Body of pancreas (tissue), 4 donors: Measurements from ENCODE around the gene ZNF581. TPM values are rescaled to one million over a fixed set of nuclear protein-coding genes. Genes with fewer than 3 reads are reported as not detected.

Experiments
- ATAC-seq: fragments of 150-250 bp; one replicate; pipeline ENCODE4 v1.9.1; 2016
- DNase-seq, 4 donors: peaks; one replicate each; pipeline ENCODE4 v3.0.0-alpha.2; 2019
- H3K27ac ChIP-seq, 4 donors: fragments of 200-600 bp; sonication (generic); 1 replicate in 3 of 4; 2 replicates in 1 of 4; pipeline versions ENCODE4 v1.5.1 to v1.6.1; 2016 to 2019; ENCODE audit warnings: mild to moderate bottlenecking in 1 of 4, mixed read lengths in 1 of 4, moderate library complexity in 1 of 4
- H3K27me3 ChIP-seq, 2 donors: fragments of 200-600 bp; sonication (generic); one replicate each; pipeline ENCODE4 v1.6.0; 2016; ENCODE audit warnings: mild to moderate bottlenecking in 1 of 2
- H3K36me3 ChIP-seq, 2 donors: fragments of 200-600 bp; sonication (generic); replicated peaks in 1 of 2; 2 replicates each; pipeline ENCODE4 v1.5.1; 2016; ENCODE audit warnings: low read depth in 2 of 2; ENCODE audit not compliant: insufficient read depth in 1 of 2
- H3K4me1 ChIP-seq: fragments of 200-600 bp; sonication (generic); one replicate; pipeline ENCODE4 v1.6.0; 2016
- H3K4me3 ChIP-seq, 2 donors: fragments of 200-600 bp; sonication (generic); 1 replicate in 1 of 2; 2 replicates in 1 of 2; pipeline ENCODE4 v1.5.1; 2016 to 2019
- H3K9me3 ChIP-seq, 3 donors: fragments of 200-600 bp; sonication (generic); 1 replicate in 2 of 3; 2 replicates in 1 of 3; pipeline ENCODE4 v1.5.1; 2016
- CTCF ChIP-seq, 7 experiments: fragments of 450-650 bp in 4 of 7; fragments of 200-600 bp in 3 of 7; sonication (generic) in 3 of 7; IDR thresholded peaks; one replicate each; pipeline ENCODE4 v1.5.1; 2016 to 2019; ENCODE audit warnings: antibody characterized with exemption in 7 of 7
- POLR2A ChIP-seq, 3 donors: fragments of 450-650 bp; IDR thresholded peaks; one replicate each; pipeline ENCODE4 v1.6.1; 2016; ENCODE audit warnings: antibody characterized with exemption in 3 of 3, mild to moderate bottlenecking in 2 of 3
- WGBS, 2 donors: methylation state at CpG; one replicate each; pipeline ENCODE4 v1.1.5; 2017; 5-methylcytosine and 5-hydroxymethylcytosine counted together
- intact Hi-C: fragments of 100-400 bp; cut with DNase I; formaldehyde crosslinking; loops from one replicate; pipeline ENCODE4 v1.15.1; 2023
- total RNA-seq, 2 donors: library from RNA; depleted of rRNA; stranded (reverse); fragments of >200 nt; gene quantifications; one replicate each; pipeline ENCODE4 v1.1.0, GENCODE V29; 2016

The ZNF581 gene
- total RNA-seq, 2 donors from 2014 or later: 16.8 to 20.2 TPM

DNA sequence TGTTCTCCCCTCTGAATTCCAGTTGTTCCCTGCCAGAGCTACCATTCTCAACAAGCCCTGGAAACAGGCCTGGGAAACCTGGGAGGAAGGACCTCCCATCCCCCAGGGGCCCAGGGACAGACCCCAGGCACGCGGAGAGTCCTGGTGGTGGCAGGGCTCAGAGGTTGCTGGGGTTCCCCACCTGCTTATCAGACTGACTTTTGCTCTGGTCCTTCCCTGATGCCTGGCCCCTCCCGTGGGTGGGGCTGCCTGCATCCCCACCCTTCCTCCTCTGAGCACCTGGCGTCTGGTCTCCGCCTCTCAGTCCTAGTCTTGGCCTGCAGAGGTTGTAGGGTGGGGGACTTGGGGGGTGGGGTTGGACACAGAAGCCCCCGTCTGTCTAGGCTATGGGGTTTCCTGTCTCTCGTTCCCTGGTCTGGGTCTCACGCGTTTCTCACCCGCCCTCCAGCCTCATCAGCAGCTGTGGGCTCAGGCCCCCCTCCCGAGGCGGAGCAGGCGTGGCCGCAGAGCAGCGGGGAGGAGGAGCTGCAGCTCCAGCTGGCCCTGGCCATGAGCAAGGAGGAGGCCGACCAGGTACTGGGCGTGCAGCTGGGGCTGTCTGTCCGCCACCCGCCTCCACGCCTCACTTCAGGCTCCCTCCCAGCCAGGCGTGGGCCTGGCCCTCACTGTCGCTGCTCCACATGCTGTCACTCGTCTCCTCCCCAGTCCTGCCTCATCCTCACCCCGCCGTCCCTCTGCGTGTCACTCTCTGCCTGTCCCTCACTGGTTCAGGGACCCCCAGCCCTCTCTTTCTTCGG is 45.2 kb downstream of the ZNF581 start:
- intact Hi-C loops: no loop called here
- H3K9me3 ChIP-seq: no peaks in the 10 kb centered on the region
- TF ChIP-seq POLR2A (IDR thresholded peaks at IDR 0.05) (no peak), CTCF (IDR thresholded peaks at IDR 0.05) (no peak)
- H3K4me3 ChIP-seq: no peak overlapping the region
- H3K27me3 ChIP-seq: no peaks in the 10 kb centered on the region
- peaks cover 28 to 43% of the 10 kb centered on the region in 2 donors for H3K36me3 ChIP-seq
- no peak overlapping the region for H3K27ac ChIP-seq
- WGBS, 2 donors: 78 to 92% methylated on average over 23 to 26 of the region's 27 CpGs
- peaks cover 37% of the 10 kb centered on the region for H3K4me1 ChIP-seq
- ATAC-seq: no peak
- DNase-seq: no peak

DNA sequence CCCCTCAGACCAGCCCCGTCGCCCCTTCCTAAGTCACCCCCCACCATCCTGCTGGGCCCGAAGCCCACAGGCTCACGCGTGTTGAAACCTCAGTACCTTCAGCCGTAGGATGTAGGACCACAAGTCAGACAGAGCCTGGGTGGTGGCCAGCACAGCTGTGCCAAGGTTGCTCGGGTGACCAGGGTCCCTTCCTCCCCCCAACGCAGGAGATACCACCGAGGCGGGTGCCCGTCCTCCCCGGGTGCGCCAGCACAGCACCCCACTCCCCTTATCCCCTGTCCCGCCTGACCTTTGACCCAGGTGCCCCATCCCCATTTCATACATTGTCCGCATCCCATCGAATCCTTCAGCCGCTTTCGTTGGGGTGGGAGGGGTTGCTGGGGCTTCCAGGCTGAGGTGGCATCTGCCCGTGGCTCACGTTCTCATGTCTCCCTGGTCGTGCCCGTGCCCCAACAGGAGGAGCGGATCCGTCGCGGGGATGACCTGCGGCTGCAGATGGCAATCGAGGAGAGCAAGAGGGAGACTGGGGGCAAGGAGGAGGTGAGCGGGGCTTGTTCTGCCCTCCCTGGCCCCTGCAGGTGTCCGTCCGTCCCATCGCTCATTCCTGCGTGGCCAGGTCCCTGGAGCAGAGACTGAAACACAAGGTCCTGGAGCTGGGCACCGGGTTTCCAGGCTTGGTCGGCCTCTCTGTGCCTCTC is 46.1 kb downstream of the ZNF581 start:
- peaks cover 29% of the 10 kb centered on the region for H3K4me1 ChIP-seq
- DNase-seq: no peak
- H3K36me3 ChIP-seq: peaks cover 28 to 46% of the 10 kb centered on the region in 2 donors
- H3K4me3 ChIP-seq: no peak overlapping the region
- intact Hi-C loops: no loop called here
- ATAC-seq: no peak
- no peak for TF ChIP-seq POLR2A (IDR thresholded peaks at IDR 0.05)
- TF ChIP-seq CTCF (IDR thresholded peaks at IDR 0.05): no peak
- H3K27ac ChIP-seq: no peak overlapping the region
- 92 to 95% methylated on average over 24 to 35 of the region's 35 CpGs for WGBS, 2 donors
- no peaks in the 10 kb centered on the region for H3K9me3 ChIP-seq
- H3K27me3 ChIP-seq: no peaks in the 10 kb centered on the region

DNA sequence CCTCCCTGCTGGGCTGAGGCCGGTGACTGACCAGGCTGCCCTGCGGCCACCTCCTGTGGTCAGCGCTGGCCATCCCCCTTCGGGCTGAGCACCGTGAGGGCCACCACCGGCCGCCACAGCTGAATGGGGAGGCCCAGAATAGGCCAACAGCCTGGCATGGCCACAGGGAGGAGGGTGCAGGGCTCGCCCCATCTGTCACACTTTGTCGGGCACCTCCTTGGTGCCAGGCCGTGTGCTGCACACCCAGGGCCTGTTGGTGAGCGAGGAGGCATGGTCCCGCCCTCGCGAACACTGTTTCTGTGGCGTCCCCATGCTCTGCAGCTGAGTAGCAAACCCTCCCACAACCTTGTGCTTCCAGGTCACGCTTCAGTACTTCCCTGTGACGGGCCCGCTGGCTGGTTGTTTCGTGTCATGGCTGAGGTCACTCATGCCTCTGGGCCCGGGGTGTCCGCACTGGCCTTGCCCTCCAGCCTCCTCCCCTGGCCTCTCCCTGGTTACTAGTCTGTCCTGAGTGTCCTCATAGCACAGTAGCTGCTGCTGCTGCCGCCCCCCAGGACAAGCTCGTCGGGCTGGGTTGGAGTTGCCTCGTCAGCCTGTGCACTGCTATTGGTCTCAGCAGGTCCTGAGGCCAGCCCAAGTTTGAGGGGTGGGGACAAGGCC is 46.8 kb downstream of the ZNF581 start:
- TF ChIP-seq POLR2A (IDR thresholded peaks at IDR 0.05): no peak
- TF ChIP-seq CTCF (IDR thresholded peaks at IDR 0.05): no peak
- DNase-seq: no peak
- no peak for ATAC-seq
- no peaks in the 10 kb centered on the region for H3K9me3 ChIP-seq
- H3K27ac ChIP-seq: no peak overlapping the region
- peaks cover 35 to 53% of the 10 kb centered on the region in 2 donors for H3K36me3 ChIP-seq
- no peak overlapping the region for H3K4me3 ChIP-seq
- peaks cover 22% of the 10 kb centered on the region for H3K4me1 ChIP-seq
- intact Hi-C loops: no loop called here
- no peaks in the 10 kb centered on the region for H3K27me3 ChIP-seq
- WGBS, 2 donors: 93 to 94% methylated on average over 11 to 25 of the region's 25 CpGs

GRCh38 chr19:55690769-55691545 is 47.5 kb downstream of the ZNF581 start:
- intact Hi-C loops: no loop called here
- no peak for TF ChIP-seq POLR2A (IDR thresholded peaks at IDR 0.05)
- TF ChIP-seq CTCF (IDR thresholded peaks at IDR 0.05): no peak
- Histone ChIP-seq H3K27me3 (no peaks in the 10 kb centered on the region), H3K4me1 (peaks cover 15% of the 10 kb centered on the region), H3K9me3 (no peaks in the 10 kb centered on the region), H3K4me3 (no peak overlapping the region), H3K27ac (no peak overlapping the region), H3K36me3 (peaks cover 35 to 47% of the 10 kb centered on the region in 2 donors)
- ATAC-seq (no peak), DNase-seq (peak in 1 of 4 donors; percentile 3)
- 89 to 92% methylated on average over 24 to 31 of the region's 31 CpGs for WGBS, 2 donors
